CD4-positive, alpha-beta memory T cell (primary cell): Measurements from ENCODE around the gene ABHD17A. TPM values are rescaled to one million over a fixed set of nuclear protein-coding genes. Genes with fewer than 3 reads are reported as not detected.

ENCODE experiments used
- CTCF ChIA-PET: fragments of 350-600 bp; sonication (Branson Sonifier 250); formaldehyde crosslinking; loops from one replicate; lab custom pipeline; 2021; ENCODE audit warnings: inconsistent platforms; ENCODE audit not compliant: partially characterized antibody; lab: Charles Lee
- POLR2A ChIA-PET: fragments of 350-600 bp; sonication (Branson Sonifier 250); formaldehyde crosslinking; loops from one replicate; lab custom pipeline; 2021; ENCODE audit not compliant: partially characterized antibody; lab: Charles Lee
- DNase-seq, 5 donors: peaks; one replicate each; pipeline versions ENCODE4 v3.0.0 to v3.0.0-alpha.2; 2020 to 2022; ENCODE audit warnings: mixed read lengths in 1 of 5
- H3K27ac ChIP-seq: one replicate; pipeline ENCODE4 v1.7.0; 2013; ENCODE audit warnings: low read depth, low read length
- H3K27me3 ChIP-seq: 2 replicates; pipeline ENCODE4 v1.7.0; 2013; ENCODE audit warnings: mild to moderate bottlenecking, low read length, moderate library complexity; ENCODE audit not compliant: insufficient read depth
- H3K36me3 ChIP-seq: 2 replicates; pipeline ENCODE4 v1.7.0; 2013; ENCODE audit warnings: mild to moderate bottlenecking, low read length, moderate library complexity; ENCODE audit not compliant: insufficient read depth
- H3K4me1 ChIP-seq: 2 replicates; pipeline ENCODE4 v1.7.0; 2013; ENCODE audit warnings: mild to moderate bottlenecking, low read length, moderate library complexity; ENCODE audit not compliant: insufficient read depth
- H3K4me3 ChIP-seq, 2 donors: one replicate each; pipeline ENCODE4 v1.7.0; 2013; ENCODE audit warnings: low read length in 2 of 2, mild to moderate bottlenecking in 1 of 2
- H3K9me3 ChIP-seq, 2 donors: one replicate each; pipeline ENCODE4 v1.7.0; 2013; ENCODE audit warnings: low read length in 2 of 2, control low read depth in 1 of 2; ENCODE audit not compliant: control insufficient read depth in 1 of 2
- H3K27ac Mint-ChIP-seq, 7 donors: one replicate each; pipeline ENCODE4 v1.8.0; 2020 to 2021; ENCODE audit warnings: mixed read lengths in 7 of 7, mild to moderate bottlenecking in 6 of 7, inconsistent platforms in 3 of 7, moderate library complexity in 3 of 7
- H3K27me3 Mint-ChIP-seq, 2 donors: one replicate each; pipeline ENCODE4 v1.8.0; 2020 to 2021; ENCODE audit warnings: mixed read lengths in 2 of 2
- H3K36me3 Mint-ChIP-seq, 2 donors: one replicate each; pipeline ENCODE4 v1.8.0; 2020 to 2021; ENCODE audit warnings: mixed read lengths in 2 of 2, inconsistent platforms in 1 of 2, mild to moderate bottlenecking in 1 of 2
- H3K4me1 Mint-ChIP-seq, 4 donors: one replicate each; pipeline ENCODE4 v1.8.0; 2020 to 2021; ENCODE audit warnings: mixed read lengths in 4 of 4, mild to moderate bottlenecking in 1 of 4
- H3K4me3 Mint-ChIP-seq, 8 donors: one replicate each; pipeline ENCODE4 v1.8.0; 2020 to 2021; ENCODE audit warnings: mixed read lengths in 8 of 8, mild to moderate bottlenecking in 7 of 8, moderate library complexity in 6 of 8, inconsistent platforms in 3 of 8
- H3K9me3 Mint-ChIP-seq, 8 donors: one replicate each; pipeline ENCODE4 v1.8.0; 2020 to 2021; ENCODE audit warnings: mixed read lengths in 8 of 8, mild to moderate bottlenecking in 5 of 8, inconsistent platforms in 3 of 8, moderate library complexity in 1 of 8
- intact Hi-C: fragments of 100-400 bp; cut with micrococcal nuclease; formaldehyde crosslinking; loops from one replicate; pipeline ENCODE4 v1.15.1; 2023
- polyA plus RNA-seq, 2 donors: library from polyadenylated mRNA; unstranded; fragments of 300-500 nt; fragmentation: Illumina TruSeq; gene quantifications; one replicate each; pipeline ENCODE4 v1.2.3, GENCODE V29; 2021
- total RNA-seq, 2 experiments: library from RNA; stranded (reverse); gene quantifications; one replicate each; pipeline ENCODE4 v1.2.3, GENCODE V29; 2021

Gene ABHD17A
- total and polyA plus RNA-seq, 4 experiments from 2014 or later = 106 to 204 (median 123) TPM

- H3K36me3 ChIP-seq = no peaks in the 10 kb centered on the region
- Mint-ChIP-seq H3K4me3 (peak within 1 kb of the TSS; percentile 91 to 99 (median 96)), H3K9me3 (no peaks in the 10 kb centered on the region), H3K36me3 (peaks cover 0 to 6% of the 10 kb centered on the region in 2 donors), H3K27me3 (no peaks in the 10 kb centered on the region), H3K4me1 (peaks cover 10 to 47% (median 29%) of the 10 kb centered on the region in 4 donors), H3K27ac (peak within 1 kb of the TSS; percentile 96 to 100 (median 98))
- DNase-seq = no peak
- CTCF ChIA-PET = no interaction called here
- peak within 1 kb of the TSS; percentile 57 to 76 for H3K4me3 ChIP-seq
- no peaks in the 10 kb centered on the region for H3K27me3 ChIP-seq
- no peaks in the 10 kb centered on the region for H3K9me3 ChIP-seq
- POLR2A ChIA-PET = interaction anchor here (4.1 kb wide), 1 partner anchor 12 kb away, joined by 60 read pairs; no protein-coding TSS in a partner anchor
- peak within 1 kb of the TSS; percentile 81 for H3K27ac ChIP-seq
- intact Hi-C loops = loop anchor here (2.0 to 5.0 kb wide), 3 partner anchors 14 to 1066 kb away; partner anchors contain the start of genes MKNK2, PTBP1 and REXO1
- peaks cover 44% of the 10 kb centered on the region for H3K4me1 ChIP-seq
These were observed 22.0 kb downstream of the ABHD17A start, which contains the start of gene KLF16 for GRCh38 chr19:1863328-1863637. KLF16 (minus strand) TSS chr19:1863579; CDS start chr19:1863497, 82 bp downstream.

- ChIA-PET POLR2A (no interaction called here), CTCF (no interaction called here)
- peaks cover 13 to 48% (median 29%) of the 10 kb centered on the region in 4 donors for H3K4me1 Mint-ChIP-seq
These were observed 22.6 kb downstream of the ABHD17A start for GRCh38 chr19:1862424-1863327.

GRCh38 chr19:1862068-1862423 lies 23.2 kb downstream of the ABHD17A start:
- POLR2A ChIA-PET = no interaction called here
- H3K4me1 Mint-ChIP-seq = peaks cover 14 to 52% (median 29%) of the 10 kb centered on the region in 4 donors
- peaks cover 56% of the 10 kb centered on the region for H3K4me1 ChIP-seq

More at GRCh38 chr19:1862424-1863327, 22.6 kb downstream of the ABHD17A start:
- Histone ChIP-seq H3K36me3 (no peaks in the 10 kb centered on the region), H3K4me1 (peaks cover 50% of the 10 kb centered on the region), H3K9me3 (no peaks in the 10 kb centered on the region), H3K4me3 (peak overlapping the region; percentile 57 to 75), H3K27ac (peak overlapping the region; percentile 81), H3K27me3 (no peaks in the 10 kb centered on the region)
- peaks cover 0 to 6% of the 10 kb centered on the region in 2 donors for H3K36me3 Mint-ChIP-seq
- H3K4me3 Mint-ChIP-seq = peak overlapping the region; percentile 91 to 99 (median 96)
- intact Hi-C loops = loop anchor here (2.0 to 5.0 kb wide), 3 partner anchors 14 to 1065 kb away; partner anchors contain the start of genes MKNK2, PTBP1 and REXO1
- H3K9me3 Mint-ChIP-seq = no peaks in the 10 kb centered on the region
- DNase-seq = peak; percentile 67 to 77 (median 68)
- no peaks in the 10 kb centered on the region for H3K27me3 Mint-ChIP-seq
- peak overlapping the region; percentile 96 to 100 (median 98) for H3K27ac Mint-ChIP-seq

GRCh38 chr19:1861599-1862031 lies 23.7 kb downstream of the ABHD17A start:
- H3K4me1 ChIP-seq = peaks cover 56% of the 10 kb centered on the region
- POLR2A ChIA-PET = interaction anchor here (0.8 kb wide), 1 partner anchor 10 kb away, joined by 3 read pairs; no protein-coding TSS in a partner anchor

More at GRCh38 chr19:1862068-1862423, 23.2 kb downstream of the ABHD17A start:
- intact Hi-C loops = loop anchor here (2.0 to 5.0 kb wide), 3 partner anchors 13 to 1065 kb away; partner anchors contain the start of genes MKNK2, PTBP1 and REXO1
- H3K4me3 Mint-ChIP-seq = peak overlapping the region; percentile 91 to 99 (median 96)
- no peaks in the 10 kb centered on the region for H3K27me3 Mint-ChIP-seq
- H3K27me3 ChIP-seq = no peaks in the 10 kb centered on the region
- peaks cover 0 to 6% of the 10 kb centered on the region in 2 donors for H3K36me3 Mint-ChIP-seq
- no peaks in the 10 kb centered on the region for H3K9me3 ChIP-seq
- H3K4me3 ChIP-seq = peak overlapping the region; percentile 57 to 75
- H3K9me3 Mint-ChIP-seq = no peaks in the 10 kb centered on the region
- peak overlapping the region; percentile 96 to 100 (median 98) for H3K27ac Mint-ChIP-seq
- H3K36me3 ChIP-seq = no peaks in the 10 kb centered on the region
- no peak for DNase-seq
- CTCF ChIA-PET = no interaction called here
- H3K27ac ChIP-seq = peak overlapping the region; percentile 81

GRCh38 chr19:1860821-1861598 lies 24.3 kb downstream of the ABHD17A start:
- ChIA-PET POLR2A (interaction anchor here (0.8 to 1.1 kb wide), 2 partner anchors 9 to 15 kb away, joined by 3 to 4 read pairs; no protein-coding TSS in a partner anchor), CTCF (no interaction called here)
- Histone ChIP-seq H3K36me3 (no peaks in the 10 kb centered on the region), H3K9me3 (no peaks in the 10 kb centered on the region), H3K4me1 (peaks cover 62% of the 10 kb centered on the region), H3K27me3 (no peaks in the 10 kb centered on the region), H3K4me3 (peak overlapping the region in 1 of 2 donors; percentile 75), H3K27ac (peak overlapping the region; percentile 81)
- peak in 1 of 5 donors; percentile 40 for DNase-seq
- Mint-ChIP-seq H3K36me3 (peaks cover 0 to 6% of the 10 kb centered on the region in 2 donors), H3K27me3 (no peaks in the 10 kb centered on the region), H3K4me3 (peak overlapping the region; percentile 91 to 99 (median 96)), H3K9me3 (no peaks in the 10 kb centered on the region), H3K27ac (peak overlapping the region; percentile 75 to 100 (median 96)), H3K4me1 (peaks cover 16 to 59% (median 32%) of the 10 kb centered on the region in 4 donors)
- intact Hi-C loops = loop anchor here (5.0 kb wide), 2 partner anchors 191 to 1064 kb away; partner anchors contain the start of genes MKNK2 and PTBP1

More at GRCh38 chr19:1861599-1862031, 23.7 kb downstream of the ABHD17A start:
- peak overlapping the region; percentile 81 for H3K27ac ChIP-seq
- H3K27ac Mint-ChIP-seq = peak overlapping the region; percentile 96 to 100 (median 98)
- DNase-seq = no peak
- no peaks in the 10 kb centered on the region for H3K27me3 Mint-ChIP-seq
- CTCF ChIA-PET = no interaction called here
- intact Hi-C loops = loop anchor here (2.0 to 5.0 kb wide), 3 partner anchors 13 to 1064 kb away; partner anchors contain the start of genes MKNK2, PTBP1 and REXO1
- H3K9me3 Mint-ChIP-seq = no peaks in the 10 kb centered on the region
- H3K9me3 ChIP-seq = no peaks in the 10 kb centered on the region
- H3K4me3 ChIP-seq = peak overlapping the region; percentile 57 to 75
- H3K4me3 Mint-ChIP-seq = peak overlapping the region; percentile 91 to 99 (median 96)
- H3K36me3 ChIP-seq = no peaks in the 10 kb centered on the region
- H3K36me3 Mint-ChIP-seq = peaks cover 0 to 6% of the 10 kb centered on the region in 2 donors
- peaks cover 14 to 53% (median 29%) of the 10 kb centered on the region in 4 donors for H3K4me1 Mint-ChIP-seq
- no peaks in the 10 kb centered on the region for H3K27me3 ChIP-seq

GRCh38 chr19:1860042-1860775 lies 25.1 kb downstream of the ABHD17A start:
- Mint-ChIP-seq H3K4me1 (peaks cover 16 to 67% (median 36%) of the 10 kb centered on the region in 4 donors), H3K36me3 (peaks cover 0 to 6% of the 10 kb centered on the region in 2 donors), H3K4me3 (peak overlapping the region in 6 of 8 donors; percentile 39 to 96 (median 56)), H3K9me3 (peaks cover 0 to 2% (median 0%) of the 10 kb centered on the region in 8 donors), H3K27ac (peak overlapping the region; percentile 86 to 99 (median 94)), H3K27me3 (no peaks in the 10 kb centered on the region)
- ChIA-PET POLR2A (interaction anchor here (0.6 to 1.1 kb wide), 4 partner anchors 16 to 36 kb away, joined by 3 to 4 read pairs (median 3); partner anchors contain the start of gene ABHD17A), CTCF (no interaction called here)
- peak overlapping the region; percentile 59 for H3K27ac ChIP-seq
- no peaks in the 10 kb centered on the region for H3K9me3 ChIP-seq
- H3K27me3 ChIP-seq = no peaks in the 10 kb centered on the region
- intact Hi-C loops = loop anchor here (5.0 kb wide), 2 partner anchors 192 to 1063 kb away; partner anchors contain the start of genes MKNK2 and PTBP1
- peak; percentile 72 to 84 (median 76) for DNase-seq
- H3K36me3 ChIP-seq = no peaks in the 10 kb centered on the region
- H3K4me3 ChIP-seq = no peak overlapping the region
- peaks cover 70% of the 10 kb centered on the region for H3K4me1 ChIP-seq
